KMS-11 (cell line): ENCODE measurements around the gene CDK19.

Experiments
- H2AFZ ChIP-seq: fragments of 200-600 bp; sonication (generic); 2 replicates; pipeline ENCODE4 v1.6.1; 2016; ENCODE audit warnings: antibody characterized with exemption, mixed run types, low read depth
- H3K27ac ChIP-seq: fragments of 200-600 bp; sonication (generic); 2 replicates; pipeline ENCODE4 v1.6.1; 2016; ENCODE audit warnings: mild to moderate bottlenecking, mixed run types
- H3K27me3 ChIP-seq: fragments of 200-600 bp; sonication (generic); 2 replicates; pipeline ENCODE4 v1.6.1; 2017; ENCODE audit warnings: mild to moderate bottlenecking, low read depth, mixed run types, moderate library complexity; ENCODE audit not compliant: insufficient read depth
- H3K36me3 ChIP-seq: fragments of 200-600 bp; sonication (generic); 2 replicates; pipeline ENCODE4 v1.6.1; 2017; ENCODE audit warnings: mild to moderate bottlenecking, mixed run types; ENCODE audit not compliant: insufficient read depth
- H3K4me1 ChIP-seq: fragments of 200-600 bp; sonication (generic); 2 replicates; pipeline ENCODE4 v1.6.1; 2016; ENCODE audit warnings: mild to moderate bottlenecking, low read depth, mixed run types; ENCODE audit not compliant: poor library complexity, severe bottlenecking
- H3K4me2 ChIP-seq: fragments of 200-600 bp; sonication (generic); 2 replicates; pipeline ENCODE4 v1.7.0; 2016; ENCODE audit warnings: mild to moderate bottlenecking, mixed run types
- H3K4me3 ChIP-seq: fragments of 200-600 bp; sonication (generic); IDR thresholded peaks from 2 replicates; pipeline ENCODE4 v1.6.1; 2017; ENCODE audit warnings: low read depth, low read length, mixed read lengths; ENCODE audit not compliant: insufficient read depth
- H3K79me2 ChIP-seq: fragments of 200-600 bp; sonication (generic); 2 replicates; pipeline ENCODE4 v1.6.1; 2016; ENCODE audit warnings: low read depth, mixed run types; ENCODE audit not compliant: insufficient read depth
- H3K9ac ChIP-seq: fragments of 200-600 bp; sonication (generic); 2 replicates; pipeline ENCODE4 v1.6.1; 2016; ENCODE audit warnings: mild to moderate bottlenecking, mixed run types
- H4K20me1 ChIP-seq: fragments of 200-600 bp; sonication (generic); 2 replicates; pipeline ENCODE4 v1.6.1; 2016; ENCODE audit warnings: mild to moderate bottlenecking, mixed run types; ENCODE audit not compliant: insufficient read depth
- CTCF ChIP-seq: fragments of 200-600 bp; sonication (generic); conservative IDR thresholded peaks from 2 replicates; pipeline ENCODE4 v1.6.1; 2017; ENCODE audit warnings: low read depth, mild to moderate bottlenecking, antibody characterized with exemption, low read length, moderate library complexity, mixed read lengths

CDK19 gene

DNA sequence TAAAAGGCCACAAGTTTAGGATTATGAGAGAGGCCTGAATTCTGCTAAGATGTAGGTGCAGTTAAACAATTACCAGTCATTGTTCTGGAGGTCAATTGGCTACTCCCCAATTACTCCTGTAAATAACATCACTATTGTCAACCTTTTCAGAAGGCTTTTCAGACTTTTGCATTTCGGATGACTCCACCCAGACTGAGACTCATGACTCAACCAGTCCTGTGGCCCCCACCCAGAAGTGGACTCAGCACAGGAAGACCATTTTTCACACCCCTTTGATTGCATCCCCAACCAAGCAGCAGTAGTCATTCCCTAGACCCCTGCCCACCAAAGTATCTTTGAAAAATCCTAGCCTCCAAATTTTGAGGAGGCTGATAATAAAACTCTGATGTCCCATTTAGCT lies 199.5 kb downstream of the CDK19 start:
- H3K4me3 ChIP-seq, result no peak overlapping the region
- H3K27me3 ChIP-seq, result no peaks in the 10 kb centered on the region
- H3K4me1 ChIP-seq, result no peaks in the 10 kb centered on the region
- H2AFZ ChIP-seq, result no peak overlapping the region
- no peak overlapping the region for H3K27ac ChIP-seq
- H3K9ac ChIP-seq, result no peak overlapping the region
- no peaks in the 10 kb centered on the region for H3K79me2 ChIP-seq
- no peaks in the 10 kb centered on the region for H3K36me3 ChIP-seq
- no peak for TF ChIP-seq CTCF
- no peaks in the 10 kb centered on the region for H4K20me1 ChIP-seq
- no peak overlapping the region for H3K4me2 ChIP-seq

GRCh38 chr6:110614586-110614985 lies 200.7 kb downstream of the CDK19 start:
- Histone ChIP-seq H3K4me2 (no peak overlapping the region), H4K20me1 (no peaks in the 10 kb centered on the region), H3K27me3 (no peaks in the 10 kb centered on the region), H3K4me1 (no peaks in the 10 kb centered on the region), H3K27ac (no peak overlapping the region), H3K9ac (no peak overlapping the region), H3K4me3 (no peak overlapping the region), H2AFZ (no peak overlapping the region), H3K79me2 (no peaks in the 10 kb centered on the region), H3K36me3 (no peaks in the 10 kb centered on the region)
- no peak for TF ChIP-seq CTCF

DNA sequence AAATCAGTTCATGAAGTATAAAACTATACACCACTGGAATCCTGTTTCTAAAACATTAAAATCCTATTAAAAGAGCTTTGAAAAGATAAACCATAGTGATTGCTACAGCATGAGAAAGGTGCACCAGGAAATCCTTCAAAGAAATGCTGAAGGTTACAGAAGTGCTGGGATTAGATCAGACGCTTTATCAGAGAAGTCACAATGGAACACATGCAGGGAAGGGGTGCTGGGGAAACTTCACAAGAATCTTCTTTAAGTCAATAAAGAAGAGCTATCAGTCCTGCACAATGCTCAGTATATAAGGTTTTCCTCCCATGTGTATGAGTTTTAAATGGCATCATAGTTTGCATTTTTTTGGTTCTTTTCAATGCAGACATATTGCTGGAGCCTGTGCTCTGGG lies 201.2 kb downstream of the CDK19 start:
- no peaks in the 10 kb centered on the region for H3K36me3 ChIP-seq
- no peak overlapping the region for H2AFZ ChIP-seq
- no peak overlapping the region for H3K4me3 ChIP-seq
- no peak overlapping the region for H3K9ac ChIP-seq
- no peak overlapping the region for H3K27ac ChIP-seq
- no peak for TF ChIP-seq CTCF
- no peaks in the 10 kb centered on the region for H3K4me1 ChIP-seq
- no peaks in the 10 kb centered on the region for H3K79me2 ChIP-seq
- no peaks in the 10 kb centered on the region for H4K20me1 ChIP-seq
- no peak overlapping the region for H3K4me2 ChIP-seq
- no peaks in the 10 kb centered on the region for H3K27me3 ChIP-seq

GRCh38 chr6:110613356-110613755 lies 201.9 kb downstream of the CDK19 start:
- Histone ChIP-seq H3K27ac (no peak overlapping the region), H3K4me3 (no peak overlapping the region), H3K4me1 (no peaks in the 10 kb centered on the region), H2AFZ (no peak overlapping the region), H3K27me3 (no peaks in the 10 kb centered on the region), H3K36me3 (no peaks in the 10 kb centered on the region), H3K79me2 (no peaks in the 10 kb centered on the region), H3K4me2 (no peak overlapping the region), H4K20me1 (no peaks in the 10 kb centered on the region), H3K9ac (no peak overlapping the region)
- no peak for TF ChIP-seq CTCF

DNA sequence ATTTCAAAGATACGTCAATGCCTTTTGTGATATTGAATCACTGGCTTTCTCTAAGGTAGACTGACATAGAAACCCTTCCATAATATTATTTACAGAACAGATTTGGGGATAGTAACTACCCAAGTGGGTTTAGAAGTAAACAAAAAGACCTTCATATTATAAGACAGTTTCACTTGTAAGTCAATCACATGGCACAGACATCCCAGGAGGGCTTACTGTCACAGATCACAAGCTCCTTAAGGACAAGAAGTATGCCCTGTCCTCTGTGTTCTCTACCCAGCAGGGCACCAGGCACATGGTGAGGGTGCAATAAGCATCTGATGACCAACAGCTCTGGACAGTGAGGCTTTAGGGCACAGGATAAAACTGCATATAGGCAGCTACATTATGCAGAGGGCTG lies 203.0 kb downstream of the CDK19 start:
- Histone ChIP-seq H3K9ac (no peak overlapping the region), H3K27me3 (no peaks in the 10 kb centered on the region), H2AFZ (no peak overlapping the region), H3K79me2 (no peaks in the 10 kb centered on the region), H3K36me3 (no peaks in the 10 kb centered on the region), H3K4me1 (no peaks in the 10 kb centered on the region), H3K4me2 (no peak overlapping the region), H3K4me3 (no peak overlapping the region), H4K20me1 (no peaks in the 10 kb centered on the region), H3K27ac (no peak overlapping the region)
- no peak for TF ChIP-seq CTCF
